ENCODE data around the gene NINL.

NINL gene

DNA sequence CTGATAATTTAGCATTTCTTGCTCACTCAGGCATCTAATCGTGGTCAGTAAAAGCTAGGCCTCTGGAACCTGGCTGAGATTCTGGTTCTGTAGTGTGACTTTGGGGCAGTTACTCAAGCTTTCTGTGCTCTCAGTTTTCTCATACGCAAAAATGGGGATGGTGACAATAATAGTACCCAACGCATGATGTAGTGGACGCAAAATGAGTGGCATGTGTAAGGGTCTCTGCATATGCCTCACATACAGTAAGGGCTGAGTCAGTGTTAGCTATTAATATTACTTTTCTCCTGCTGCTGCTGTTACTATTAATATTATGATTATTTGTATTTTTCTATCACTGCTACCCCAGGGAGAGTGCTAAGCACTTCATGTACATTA, 177.2 kb downstream of the NINL start:
- DNase-seq (ENCODE audit: low read depth, low spot score): no peak

DNA sequence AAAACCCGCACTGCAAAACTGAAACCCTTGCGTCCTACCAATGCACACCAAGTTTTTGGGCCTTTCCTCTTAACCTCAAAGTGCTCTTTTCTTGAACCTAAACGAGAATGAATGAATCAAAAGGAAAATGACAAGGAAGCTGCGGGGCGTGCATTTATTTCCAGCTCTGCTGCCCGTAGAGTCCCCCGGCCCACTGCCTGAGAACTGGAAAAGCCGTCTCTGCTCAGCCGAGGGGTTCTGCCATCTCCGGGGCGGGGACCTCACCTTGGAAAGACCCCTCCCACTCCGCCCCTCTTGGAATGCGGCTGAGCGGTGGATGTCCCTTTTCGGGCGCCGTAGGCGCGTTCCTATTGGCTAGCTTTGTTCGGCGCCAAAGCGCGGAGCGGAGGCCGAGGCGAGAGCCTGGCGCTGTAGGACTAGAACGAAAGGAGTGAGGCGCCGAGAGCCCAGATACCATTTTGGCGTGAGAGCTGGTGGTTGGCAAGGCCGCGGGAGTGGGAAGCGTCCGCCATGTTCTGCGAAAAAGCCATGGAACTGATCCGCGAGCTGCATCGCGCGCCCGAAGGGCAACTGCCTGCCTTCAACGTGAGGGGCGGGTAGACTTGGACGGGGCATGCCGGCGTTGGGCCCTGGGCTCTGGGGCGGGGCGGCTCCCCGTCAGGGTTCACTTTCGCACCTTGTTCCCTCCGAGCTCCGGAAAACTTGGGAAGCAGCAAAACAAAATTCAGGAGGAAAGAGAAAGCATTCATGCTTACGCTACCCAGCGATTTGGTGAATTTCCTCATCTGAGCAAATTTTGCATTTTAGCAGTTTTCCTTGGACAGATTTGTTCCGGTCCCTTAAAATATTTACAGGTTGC, 177.8 kb downstream of the NINL start, which contains the start of gene GINS1:
Gene GINS1 (plus strand): TSS at position 363 of the 859 bp plus-strand sequence. CDS start 148 bp downstream, at position 511.
- peak; percentile 69 for DNase-seq (ENCODE audit: low read depth, low spot score)
